ENCODE results near the gene ATP6V0C.

DNA sequence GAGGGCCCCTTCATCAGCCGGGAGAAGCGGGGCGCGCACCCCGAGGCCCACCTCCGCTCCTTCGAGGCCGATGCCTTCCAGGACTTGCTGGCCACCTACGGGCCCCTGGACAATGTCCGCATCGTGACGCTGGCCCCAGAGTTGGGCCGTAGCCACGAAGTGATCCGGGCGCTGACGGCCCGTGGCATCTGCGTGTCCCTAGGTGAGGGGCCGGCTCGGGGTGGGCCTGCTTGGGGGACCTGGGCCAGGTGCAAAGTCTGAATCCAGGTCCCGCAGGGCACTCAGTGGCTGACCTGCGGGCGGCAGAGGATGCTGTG lies 14.0 kb downstream of the ATP6V0C start:
- TF ChIP-seq, protein P1, sequence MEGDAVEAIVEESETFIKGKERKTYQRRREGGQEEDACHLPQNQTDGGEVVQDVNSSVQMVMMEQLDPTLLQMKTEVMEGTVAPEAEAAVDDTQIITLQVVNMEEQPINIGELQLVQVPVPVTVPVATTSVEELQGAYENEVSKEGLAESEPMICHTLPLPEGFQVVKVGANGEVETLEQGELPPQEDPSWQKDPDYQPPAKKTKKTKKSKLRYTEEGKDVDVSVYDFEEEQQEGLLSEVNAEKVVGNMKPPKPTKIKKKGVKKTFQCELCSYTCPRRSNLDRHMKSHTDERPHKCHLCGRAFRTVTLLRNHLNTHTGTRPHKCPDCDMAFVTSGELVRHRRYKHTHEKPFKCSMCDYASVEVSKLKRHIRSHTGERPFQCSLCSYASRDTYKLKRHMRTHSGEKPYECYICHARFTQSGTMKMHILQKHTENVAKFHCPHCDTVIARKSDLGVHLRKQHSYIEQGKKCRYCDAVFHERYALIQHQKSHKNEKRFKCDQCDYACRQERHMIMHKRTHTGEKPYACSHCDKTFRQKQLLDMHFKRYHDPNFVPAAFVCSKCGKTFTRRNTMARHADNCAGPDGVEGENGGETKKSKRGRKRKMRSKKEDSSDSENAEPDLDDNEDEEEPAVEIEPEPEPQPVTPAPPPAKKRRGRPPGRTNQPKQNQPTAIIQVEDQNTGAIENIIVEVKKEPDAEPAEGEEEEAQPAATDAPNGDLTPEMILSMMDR (conservative IDR thresholded peaks at IDR 0.05; ENCODE audit: low read depth, low read length): no peak
- TF ChIP-seq EZH2phosphoT487 (IDR thresholded peaks at IDR 0.05; ENCODE audit: borderline replicate concordance, low read length): no peak

Measured in PC-3 (cell line).